K562 (cell line): ENCODE measurements around the gene MICALL2.

Source experiments
- CTCF ChIP-seq, 3 experiments: IDR thresholded peaks in 2 of 3; conservative IDR thresholded peaks in 1 of 3; 2 replicates each; pipeline ENCODE4 v1.5.1; 2011 to 2012; ENCODE audit warnings: low read length in 3 of 3, mild to moderate bottlenecking in 3 of 3, control low read depth in 2 of 3, improper control_type of control experiment in 1 of 3, inconsistent platforms in 1 of 3, low read depth in 1 of 3, mixed read lengths in 1 of 3, moderate library complexity in 1 of 3; ENCODE audit not compliant: insufficient read depth in 2 of 3
- ELF4 ChIP-seq: fragments of 450-650 bp; formaldehyde crosslinking; IDR thresholded peaks from 2 replicates; pipeline ENCODE4 v1.4.0; 2022; ENCODE audit warnings: missing genetic modification characterization
- GTF3C2 ChIP-seq: IDR thresholded peaks from 3 replicates; pipeline ENCODE4 v1.6.1; 2011; ENCODE audit warnings: borderline replicate concordance, mild to moderate bottlenecking, moderate library complexity; ENCODE audit not compliant: insufficient read length; ENCODE audit errors: extremely low read depth
- HDAC2 ChIP-seq: fragments of 450-650 bp; IDR thresholded peaks from 2 replicates; pipeline ENCODE4 v1.6.1; 2016; ENCODE audit warnings: mild to moderate bottlenecking
- HMGXB4 ChIP-seq: sonication (generic); formaldehyde crosslinking; IDR thresholded peaks from 2 replicates; pipeline ENCODE4 v1.8.1; 2023; ENCODE audit warnings: mild to moderate bottlenecking, missing genetic modification reagents
- MYNN ChIP-seq, 2 experiments: sonication (generic); formaldehyde crosslinking in 1 of 2; IDR thresholded peaks; 2 replicates each; pipeline versions ENCODE4 v1.5.0 to v1.6.1; 2016 to 2020; ENCODE audit warnings: antibody characterized with exemption in 1 of 2, missing genetic modification reagents in 1 of 2
- REST ChIP-seq, 2 experiments: fragments of 450-650 bp; formaldehyde crosslinking in 1 of 2; IDR thresholded peaks; 2 replicates each; pipeline versions ENCODE4 v1.4.0 to v1.6.1; 2014 to 2020; ENCODE audit warnings: mild to moderate bottlenecking in 2 of 2, borderline replicate concordance in 1 of 2, low read depth in 1 of 2

GRCh38 chr7:1433128-1433920 is 25.9 kb downstream of the MICALL2 start:
- TF ChIP-seq REST (IDR thresholded peaks at IDR 0.05; ENCODE audit: borderline replicate concordance): no peak
- no peak for TF ChIP-seq REST (CRISPR knock-in tag; IDR thresholded peaks at IDR 0.05; ENCODE audit: low read depth)
- TF ChIP-seq GTF3C2: no peak
- TF ChIP-seq CTCF (IDR thresholded peaks at IDR 0.05 in 2 of 3, conservative IDR thresholded peaks at IDR 0.05 in 1 of 3; ENCODE audit: insufficient read depth in 2 of 3, low read depth in 1 of 3, low read length in 3 of 3): no peak
- no peak for TF ChIP-seq HMGXB4 (CRISPR knock-in tag)
- TF ChIP-seq HDAC2: no peak
- TF ChIP-seq ELF4 (CRISPR knock-in tag): no peak
- no peak; the same call in 1 of the 2 replicates for TF ChIP-seq MYNN (IDR thresholded peaks at IDR 0.05)
- TF ChIP-seq MYNN (CRISPR knock-in tag; IDR thresholded peaks at IDR 0.05): no peak
